Activated CD4-positive, alpha-beta T cell treated with anti-CD3 and anti-CD28 coated beads, Interleukin-2, amount 10 ng/mL, durations not matched to agents 24 days and 14 days (primary cell): ENCODE results near the gene THSD8. TPM values are rescaled to one million over a fixed set of nuclear protein-coding genes. Genes with fewer than 3 reads are reported as not detected.
"Not testable (repeated sequence)": the region's sequence is repeated elsewhere in the genome, so short reads cannot be mapped to it uniquely, and the experiment has no call there.

Experiments used
- DNase-seq: peaks from one replicate; pipeline ENCODE4 v3.0.0; 2022
- H3K27ac Mint-ChIP-seq: one replicate; pipeline ENCODE4 v1.8.0; 2022; ENCODE audit warnings: mild to moderate bottlenecking, mixed read lengths
- H3K27me3 Mint-ChIP-seq: one replicate; pipeline ENCODE4 v1.8.0; 2022; ENCODE audit warnings: mixed read lengths
- H3K36me3 Mint-ChIP-seq: one replicate; pipeline ENCODE4 v1.8.0; 2022; ENCODE audit warnings: low read depth, mild to moderate bottlenecking, mixed read lengths
- H3K4me1 Mint-ChIP-seq: one replicate; pipeline ENCODE4 v1.8.0; 2021; ENCODE audit warnings: mixed read lengths
- H3K4me3 Mint-ChIP-seq: one replicate; pipeline ENCODE4 v1.8.0; 2022; ENCODE audit warnings: mild to moderate bottlenecking, moderate library complexity, mixed read lengths
- H3K9me3 Mint-ChIP-seq: one replicate; pipeline ENCODE4 v1.8.0; 2021; ENCODE audit warnings: mixed read lengths
- intact Hi-C: fragments of 100-400 bp; cut with micrococcal nuclease; formaldehyde crosslinking; loops from one replicate; pipeline ENCODE4 v1.15.1; 2023
- total RNA-seq: library from RNA; stranded (reverse); gene quantifications from 2 replicates; pipeline ENCODE4 v1.2.3, GENCODE V29; 2022

Gene THSD8
- total RNA-seq, 1 donor from 2014 or later, result 32.7 TPM

- DNase-seq, result peak; percentile 78
Measured at GRCh38 chr19:12834976-12835757, 33.3 kb downstream of the THSD8 start.

DNA sequence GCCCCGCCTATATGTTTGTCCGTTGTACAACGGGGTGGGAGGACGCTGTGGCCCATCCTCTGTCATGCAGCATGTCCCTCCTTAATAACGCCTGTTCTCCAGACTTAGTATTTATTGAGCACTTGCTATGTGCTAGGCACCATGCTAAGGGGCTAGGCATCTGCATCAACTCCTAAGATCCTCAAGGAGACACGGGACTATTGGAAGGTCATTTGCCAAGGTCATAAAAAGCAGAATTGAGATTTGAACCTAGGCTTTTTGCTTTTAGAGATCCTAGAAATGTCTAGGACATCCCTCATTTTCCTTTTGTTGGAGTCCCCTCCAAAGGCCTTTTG is 34.6 kb downstream of the THSD8 start:
- H3K27ac Mint-ChIP-seq, result no peak overlapping the region
- H3K27me3 Mint-ChIP-seq, result peaks cover 73% of the 10 kb centered on the region
- H3K4me1 Mint-ChIP-seq, result peaks cover 28% of the 10 kb centered on the region
- no peak overlapping the region for H3K4me3 Mint-ChIP-seq
- H3K9me3 Mint-ChIP-seq, result peaks cover 5% of the 10 kb centered on the region
- intact Hi-C loops, result loop anchor here (5.0 kb wide), 3 partner anchors 59 to 261 kb away; partner anchors contain the start of gene HOOK2
- peaks cover 2% of the 10 kb centered on the region for H3K36me3 Mint-ChIP-seq
- no peak for DNase-seq

More at GRCh38 chr19:12834976-12835757, 33.3 kb downstream of the THSD8 start:
- H3K4me1 Mint-ChIP-seq, result peaks cover 22% of the 10 kb centered on the region
- peaks cover 69% of the 10 kb centered on the region for H3K27me3 Mint-ChIP-seq
- peaks cover 5% of the 10 kb centered on the region for H3K9me3 Mint-ChIP-seq
- no peak overlapping the region for H3K4me3 Mint-ChIP-seq
- peaks cover 2% of the 10 kb centered on the region for H3K36me3 Mint-ChIP-seq
- no peak overlapping the region for H3K27ac Mint-ChIP-seq
- intact Hi-C loops, result loop anchor here (5.0 kb wide), 3 partner anchors 58 to 262 kb away; partner anchors contain the start of gene HOOK2

DNA sequence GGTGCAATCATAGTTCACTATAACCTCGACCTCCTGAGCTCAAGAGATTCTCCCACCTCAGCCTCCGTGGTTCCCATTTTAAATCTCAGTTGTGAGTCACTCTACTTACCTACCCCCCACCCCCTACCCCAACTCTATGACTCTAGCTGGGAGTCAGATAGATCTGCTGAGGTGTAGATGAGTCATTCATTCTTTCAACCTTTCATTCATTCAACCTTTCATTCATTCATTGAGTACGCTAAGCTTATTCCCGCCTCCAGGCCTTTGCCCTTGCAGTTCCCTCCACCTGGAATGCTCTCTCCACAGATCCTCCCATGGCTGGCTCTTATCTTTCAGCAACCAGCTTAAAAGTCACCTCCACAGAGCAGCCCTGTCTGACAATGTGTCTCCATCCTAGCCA is 35.4 kb downstream of the THSD8 start:
- H3K27ac Mint-ChIP-seq, result no peak overlapping the region
- H3K4me1 Mint-ChIP-seq, result peaks cover 26% of the 10 kb centered on the region
- H3K4me3 Mint-ChIP-seq, result no peak overlapping the region
- peaks cover 4% of the 10 kb centered on the region for H3K9me3 Mint-ChIP-seq
- intact Hi-C loops, result loop anchor here (5.0 kb wide), 3 partner anchors 60 to 260 kb away; partner anchors contain the start of gene HOOK2
- no peak for DNase-seq
- peaks cover 71% of the 10 kb centered on the region for H3K27me3 Mint-ChIP-seq
- peaks cover 2% of the 10 kb centered on the region for H3K36me3 Mint-ChIP-seq

- H3K4me1 Mint-ChIP-seq, result peaks cover 21% of the 10 kb centered on the region
- H3K36me3 Mint-ChIP-seq, result no peaks in the 10 kb centered on the region
- H3K27ac Mint-ChIP-seq, result peak within 1 kb of the TSS; percentile 30
- H3K27me3 Mint-ChIP-seq, result peaks cover 69% of the 10 kb centered on the region
- H3K9me3 Mint-ChIP-seq, result no peaks in the 10 kb centered on the region
- DNase-seq, result peak; percentile 88
- intact Hi-C loops, result loop anchor here (2.0 to 5.0 kb wide), 4 partner anchors 42 to 259 kb away; partner anchors contain the start of genes DNASE2 and HOOK2
- H3K4me3 Mint-ChIP-seq, result peak within 1 kb of the TSS; percentile 74
Measured at GRCh38 chr19:12838182-12838885, 36.5 kb downstream of the THSD8 start, which contains the start of gene MAST1. Gene MAST1, plus strand, starts transcription at chr19:12838515. Its CDS starts 58 bp downstream, at chr19:12838573.

DNA sequence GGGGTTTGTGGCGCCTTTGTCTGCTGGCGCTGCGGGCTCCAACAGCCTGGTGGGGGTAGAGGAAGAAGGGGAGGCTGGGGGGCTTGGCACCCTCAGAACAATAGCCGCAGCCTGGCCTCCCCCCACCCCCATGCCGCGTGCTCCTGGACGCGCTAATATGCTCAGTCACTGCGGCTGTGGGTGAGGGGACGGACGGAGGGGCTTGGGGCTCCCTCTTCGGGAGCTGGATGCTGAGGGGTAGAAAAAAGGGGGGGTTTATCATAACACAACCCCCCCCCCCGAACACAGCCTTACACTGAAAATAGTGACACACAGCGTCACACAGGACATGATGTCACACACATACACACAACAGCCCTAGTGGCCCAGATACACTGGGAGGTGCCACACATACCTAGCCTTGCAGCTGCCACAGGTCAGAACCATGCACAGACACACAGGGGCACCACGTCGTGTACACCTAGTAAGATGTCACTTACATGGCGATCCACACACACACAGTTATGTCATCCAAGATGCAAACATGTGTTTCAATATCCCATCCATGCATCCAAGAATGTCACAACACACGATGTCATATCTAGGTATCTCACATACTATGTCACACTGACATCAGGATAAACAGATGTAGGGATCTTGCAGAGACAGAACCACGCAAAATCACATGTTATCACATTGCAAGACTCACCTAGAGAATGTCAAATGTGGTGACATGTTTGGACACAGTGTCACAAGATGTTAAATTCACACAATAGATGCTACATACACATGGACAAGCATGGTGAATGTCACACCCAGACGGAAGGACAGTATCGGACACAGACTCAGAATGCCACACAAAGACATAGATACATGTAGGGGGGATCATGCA is 37.3 kb downstream of the THSD8 start:
- Mint-ChIP-seq H3K9me3 (no peaks in the 10 kb centered on the region), H3K27ac (peak overlapping the region; percentile 30), H3K4me1 (peaks cover 20% of the 10 kb centered on the region), H3K36me3 (no peaks in the 10 kb centered on the region), H3K27me3 (peaks cover 68% of the 10 kb centered on the region), H3K4me3 (peak overlapping the region; percentile 74)
- peak; percentile 72 for DNase-seq
- intact Hi-C loops, result loop anchor here (2.0 to 5.0 kb wide), 4 partner anchors 42 to 258 kb away; partner anchors contain the start of genes DNASE2 and HOOK2

DNA sequence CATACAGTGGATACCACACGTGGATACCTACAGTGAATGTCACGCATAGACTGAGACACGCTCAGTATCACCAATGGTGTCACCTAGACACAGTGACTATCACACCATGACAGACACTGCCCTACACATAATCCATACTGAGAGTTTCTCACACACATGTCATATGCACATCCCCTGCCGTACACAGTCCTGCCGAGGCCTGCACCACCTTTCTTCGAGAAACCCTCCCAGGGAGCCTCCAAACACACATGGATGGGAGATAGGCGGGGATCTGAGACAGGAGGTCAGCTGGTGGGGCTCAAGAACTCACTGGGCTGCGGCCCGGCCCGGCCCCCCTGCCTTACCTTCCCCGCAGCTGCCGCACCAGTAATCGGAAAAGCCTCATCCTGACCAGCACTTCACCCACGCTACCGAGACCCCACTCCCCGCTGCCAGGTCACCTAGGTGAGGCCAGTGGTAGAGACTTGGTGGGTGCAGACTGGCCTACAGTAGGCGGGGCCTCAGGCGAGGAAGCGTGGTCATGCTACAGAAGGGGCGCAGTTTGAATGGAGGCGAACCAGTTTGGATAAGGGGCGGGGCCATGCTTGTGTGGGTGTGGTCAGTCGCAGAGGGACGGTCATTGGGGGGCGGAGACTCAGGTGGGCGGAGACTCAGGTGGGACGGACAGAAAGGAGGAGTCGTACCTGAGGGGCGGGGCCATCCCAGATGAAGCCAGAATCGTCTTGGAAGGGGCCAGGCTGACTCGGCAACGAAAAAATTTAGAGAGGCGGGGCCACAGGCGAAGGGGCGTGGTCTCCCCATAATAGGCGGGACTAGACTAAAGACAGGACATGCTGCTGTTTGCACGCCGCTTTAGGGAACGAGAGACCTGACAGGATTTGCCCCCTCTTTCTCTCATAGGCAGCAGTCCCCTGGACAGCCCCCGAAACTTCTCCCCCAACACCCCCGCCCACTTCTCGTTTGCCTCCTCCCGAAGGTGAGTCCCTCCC is 38.5 kb downstream of the THSD8 start:
- H3K36me3 Mint-ChIP-seq, result no peaks in the 10 kb centered on the region
- H3K27me3 Mint-ChIP-seq, result peaks cover 61% of the 10 kb centered on the region
- H3K9me3 Mint-ChIP-seq, result no peaks in the 10 kb centered on the region
- H3K4me1 Mint-ChIP-seq, result peaks cover 17% of the 10 kb centered on the region
- intact Hi-C loops, result no loop called here
- H3K4me3 Mint-ChIP-seq, result peak overlapping the region; percentile 72
- H3K27ac Mint-ChIP-seq, result no peak overlapping the region
- DNase-seq, result peak; percentile 88

GRCh38 chr19:12841094-12841493 is 39.2 kb downstream of the THSD8 start:
- H3K4me3 Mint-ChIP-seq, result peak overlapping the region; percentile 72
- peak; percentile 83 for DNase-seq
- no peaks in the 10 kb centered on the region for H3K36me3 Mint-ChIP-seq
- no peak overlapping the region for H3K27ac Mint-ChIP-seq
- H3K27me3 Mint-ChIP-seq, result peaks cover 58% of the 10 kb centered on the region
- H3K9me3 Mint-ChIP-seq, result no peaks in the 10 kb centered on the region
- peaks cover 17% of the 10 kb centered on the region for H3K4me1 Mint-ChIP-seq
- intact Hi-C loops, result no loop called here

DNA sequence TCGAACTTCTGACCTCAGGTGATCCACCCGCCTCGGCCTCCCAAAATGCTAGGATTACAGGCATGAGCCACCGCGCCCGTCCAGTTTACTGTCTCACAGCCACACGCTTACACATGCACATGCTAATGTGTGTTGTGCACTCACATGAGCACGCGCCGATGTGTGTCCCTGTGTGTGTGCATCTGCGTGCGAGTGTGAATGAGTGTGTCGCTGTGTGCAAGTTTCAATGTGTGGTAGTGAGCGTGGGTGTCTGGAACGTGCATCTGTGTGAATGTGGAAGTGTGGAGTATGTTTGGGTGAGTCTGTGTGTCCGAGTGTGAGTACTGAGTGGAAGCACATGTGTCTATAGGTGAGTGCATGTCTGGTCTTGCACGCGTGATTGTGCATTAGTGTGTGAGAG is 40.6 kb downstream of the THSD8 start:
- H3K27me3 Mint-ChIP-seq, result peaks cover 50% of the 10 kb centered on the region
- no peaks in the 10 kb centered on the region for H3K9me3 Mint-ChIP-seq
- H3K27ac Mint-ChIP-seq, result no peak overlapping the region
- H3K4me3 Mint-ChIP-seq, result no peak overlapping the region
- no peaks in the 10 kb centered on the region for H3K36me3 Mint-ChIP-seq
- no peak for DNase-seq
- H3K4me1 Mint-ChIP-seq, result peaks cover 19% of the 10 kb centered on the region
- intact Hi-C loops, result no loop called here

- Mint-ChIP-seq H3K27me3 (peaks cover 45% of the 10 kb centered on the region), H3K4me1 (peaks cover 23% of the 10 kb centered on the region), H3K36me3 (no peaks in the 10 kb centered on the region), H3K9me3 (no peaks in the 10 kb centered on the region), H3K27ac (no peak overlapping the region), H3K4me3 (no peak overlapping the region)
- intact Hi-C loops, result no loop called here
- no peak for DNase-seq
Measured at GRCh38 chr19:12843328-12843727, 41.5 kb downstream of the THSD8 start.

- DNase-seq, result no peak
- peaks cover 39% of the 10 kb centered on the region for H3K27me3 Mint-ChIP-seq
- no peak overlapping the region for H3K27ac Mint-ChIP-seq
- H3K4me1 Mint-ChIP-seq, result peaks cover 20% of the 10 kb centered on the region
- H3K9me3 Mint-ChIP-seq, result no peaks in the 10 kb centered on the region
- H3K36me3 Mint-ChIP-seq, result no peaks in the 10 kb centered on the region
- H3K4me3 Mint-ChIP-seq, result no peak overlapping the region
- intact Hi-C loops, result no loop called here
Measured at GRCh38 chr19:12843999-12844732, 42.3 kb downstream of the THSD8 start.

DNA sequence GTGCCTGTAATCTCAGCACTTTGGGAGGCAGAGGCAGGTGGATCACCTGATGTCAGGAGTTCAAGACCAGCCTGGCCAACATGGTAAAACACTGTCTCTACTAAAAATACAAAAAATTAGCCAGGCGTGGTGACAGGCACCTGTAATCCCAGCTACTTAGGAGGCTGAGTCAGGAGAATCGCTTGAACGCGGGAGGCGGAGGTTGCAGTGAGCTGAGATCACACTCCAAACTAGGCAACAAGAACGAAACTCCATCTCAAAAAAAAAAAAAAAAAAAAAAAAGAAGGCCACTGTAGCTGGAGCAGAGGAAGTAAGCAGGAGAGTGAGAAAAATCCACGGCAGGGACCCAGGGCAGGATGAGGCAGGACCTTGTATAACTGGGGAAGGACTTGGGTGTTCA is 44.7 kb downstream of the THSD8 start:
- H3K4me1 Mint-ChIP-seq, H3K4me3 Mint-ChIP-seq, H3K27ac Mint-ChIP-seq, DNase-seq, H3K36me3 Mint-ChIP-seq, H3K9me3 Mint-ChIP-seq: not testable (repeated sequence)
- intact Hi-C loops, result loop anchor here (2.0 kb wide), 2 partner anchors 46 to 80 kb away; partner anchors contain the start of gene PRDX2
- peaks cover 18% of the 10 kb centered on the region for H3K27me3 Mint-ChIP-seq
